IMR-90 (cell line): Measurements from ENCODE around the gene EVA1A. TPM values are rescaled to one million over a fixed set of nuclear protein-coding genes. Genes with fewer than 3 reads are reported as not detected.

Source experiments
- ATAC-seq: fragments of 200-7000 bp; cut with Tn5 transposase; 2 replicates; pipeline ENCODE4 v1.9.1; 2020; ENCODE audit warnings: low read depth, mild to moderate bottlenecking, moderate library complexity
- BruUV-seq: library from RNA; stranded (reverse); fragments of 400-500 nt; replicated peaks from 2 replicates; lab custom pipeline; 2021; lab: Mats Ljungman, UMichigan
- CTCF ChIA-PET: fragments of 300-600 bp; formaldehyde crosslinking; extraction: SDS; loops from one replicate; lab custom pipeline; 2021; ENCODE audit warnings: antibody characterized with exemption; lab: Yijun Ruan, JAX
- POLR2A ChIA-PET: fragments of 300-600 bp; sonication (Branson Sonifier 250); formaldehyde crosslinking; loops from one replicate; lab custom pipeline; 2022; ENCODE audit warnings: antibody characterized with exemption; ENCODE audit not compliant: unreplicated experiment; lab: Charles Lee
- DNase-seq: peaks from one replicate; pipeline ENCODE4 v3.0.0; 2013
- H2AFZ ChIP-seq: replicated peaks from 2 replicates; pipeline ENCODE3; 2013; ENCODE audit warnings: low read length, mild to moderate bottlenecking; ENCODE audit not compliant: poor library complexity
- H2AK5ac ChIP-seq: 2 replicates; pipeline ENCODE4 v1.6.1; 2013; ENCODE audit warnings: low read depth, low read length, inconsistent platforms
- H2AK9ac ChIP-seq: replicated peaks from 2 replicates; pipeline ENCODE3; 2013; ENCODE audit warnings: mild to moderate bottlenecking, low read depth, low read length, moderate library complexity; ENCODE audit not compliant: poor library complexity
- H2BK120ac ChIP-seq: 2 replicates; pipeline ENCODE4 v1.6.1; 2013; ENCODE audit warnings: low read depth, low read length, inconsistent platforms
- H2BK15ac ChIP-seq: 3 replicates; pipeline ENCODE4 v1.6.1; 2013; ENCODE audit warnings: low read depth, low read length, inconsistent platforms
- H2BK20ac ChIP-seq: 2 replicates; pipeline ENCODE4 v1.6.1; 2013; ENCODE audit warnings: low read depth, mild to moderate bottlenecking, inconsistent platforms, low read length, moderate library complexity
- H2BK5ac ChIP-seq: 2 replicates; pipeline ENCODE4 v1.6.1; 2013; ENCODE audit warnings: mild to moderate bottlenecking, low read depth, low read length, inconsistent platforms; ENCODE audit not compliant: poor library complexity, severe bottlenecking
- H3K14ac ChIP-seq: replicated peaks from 2 replicates; pipeline ENCODE4 v1.6.1; 2013; ENCODE audit warnings: low read depth, low read length, inconsistent platforms
- H3K18ac ChIP-seq: 2 replicates; pipeline ENCODE4 v1.6.1; 2013; ENCODE audit warnings: low read depth, low read length, control low read depth
- H3K23ac ChIP-seq: 2 replicates; pipeline ENCODE4 v1.6.1; 2013; ENCODE audit warnings: low read depth, low read length, inconsistent platforms
- H3K27ac ChIP-seq: 2 replicates; pipeline ENCODE4 v1.5.1; 2013; ENCODE audit warnings: mild to moderate bottlenecking, control low read depth, low read length; ENCODE audit not compliant: insufficient read depth
- H3K27me3 ChIP-seq: 2 replicates; pipeline ENCODE4 v1.6.1; 2013; ENCODE audit warnings: low read length; ENCODE audit not compliant: control insufficient read depth, insufficient read depth
- H3K36me3 ChIP-seq: 2 replicates; pipeline ENCODE4 v1.6.1; 2013; ENCODE audit warnings: low read length, mixed read lengths; ENCODE audit not compliant: control insufficient read depth, insufficient read depth
- H3K4ac ChIP-seq: 2 replicates; pipeline ENCODE4 v1.6.1; 2013; ENCODE audit warnings: low read depth, low read length, inconsistent platforms
- H3K4me1 ChIP-seq: 2 replicates; pipeline ENCODE4 v1.6.1; 2013; ENCODE audit warnings: low read length, mixed read lengths; ENCODE audit not compliant: control insufficient read depth, insufficient read depth
- H3K4me2 ChIP-seq: 2 replicates; pipeline ENCODE4 v1.6.1; 2013; ENCODE audit warnings: low read depth, mild to moderate bottlenecking, control low read depth, low read length, moderate library complexity
- H3K4me3 ChIP-seq: 2 replicates; pipeline ENCODE4 v1.5.1; 2013; ENCODE audit warnings: low read depth, mild to moderate bottlenecking, control low read depth, low read length, moderate library complexity; ENCODE audit not compliant: insufficient read depth
- H3K56ac ChIP-seq: 2 replicates; pipeline ENCODE4 v1.6.1; 2013; ENCODE audit warnings: low read length, inconsistent platforms; ENCODE audit not compliant: insufficient read depth; ENCODE audit errors: extremely low read depth
- H3K79me1 ChIP-seq, 2 experiments: 2 replicates each; pipeline ENCODE4 v1.6.1; 2013; ENCODE audit warnings: low read length in 2 of 2, inconsistent platforms in 1 of 2, low read depth in 1 of 2
- H3K9ac ChIP-seq: 2 replicates; pipeline ENCODE4 v1.6.1; 2013; ENCODE audit warnings: low read depth, low read length, control low read depth
- H3K9me1 ChIP-seq: 2 replicates; pipeline ENCODE4 v1.6.1; 2013; ENCODE audit warnings: low read length, inconsistent platforms; ENCODE audit not compliant: insufficient read depth
- H3K9me3 ChIP-seq: 2 replicates; pipeline ENCODE4 v1.6.1; 2013; ENCODE audit warnings: low read length; ENCODE audit not compliant: control insufficient read depth, insufficient read depth
- H4K20me1 ChIP-seq: 2 replicates; pipeline ENCODE4 v1.6.1; 2013; ENCODE audit warnings: low read length, inconsistent platforms; ENCODE audit not compliant: insufficient read depth
- H4K5ac ChIP-seq: 2 replicates; pipeline ENCODE4 v1.6.1; 2013; ENCODE audit warnings: mild to moderate bottlenecking, low read depth, low read length, control low read depth
- H4K8ac ChIP-seq, 2 experiments: 2 replicates each; pipeline ENCODE4 v1.6.1; 2013; ENCODE audit warnings: low read depth in 2 of 2, low read length in 2 of 2, control low read depth in 1 of 2, inconsistent platforms in 1 of 2
- H4K91ac ChIP-seq: 2 replicates; pipeline ENCODE4 v1.6.1; 2013; ENCODE audit warnings: low read depth, low read length, inconsistent platforms; ENCODE audit not compliant: insufficient read depth
- MAFK ChIP-seq: IDR thresholded peaks from 2 replicates; pipeline ENCODE4 v1.6.1; 2012; ENCODE audit warnings: low read depth, low read length, improper control_type of control experiment
- MAZ ChIP-seq: IDR thresholded peaks from 2 replicates; pipeline ENCODE4 v1.6.1; 2012; ENCODE audit warnings: low read depth, mild to moderate bottlenecking, low read length, improper control_type of control experiment, moderate library complexity, borderline replicate concordance
- MXI1 ChIP-seq: IDR thresholded peaks from 2 replicates; pipeline ENCODE4 v1.6.1; 2012; ENCODE audit warnings: low read depth, mild to moderate bottlenecking, low read length, moderate library complexity, borderline replicate concordance
- POLR2A ChIP-seq: IDR thresholded peaks from 2 replicates; pipeline ENCODE4 v1.6.1; 2012; ENCODE audit warnings: mild to moderate bottlenecking, low read depth, low read length
- RAD21 ChIP-seq: IDR thresholded peaks from 2 replicates; pipeline ENCODE4 v1.6.1; 2012; ENCODE audit warnings: low read length, improper control_type of control experiment
- RFX5 ChIP-seq: IDR thresholded peaks from 2 replicates; pipeline ENCODE4 v1.8.0; 2012; ENCODE audit warnings: low read depth, mild to moderate bottlenecking, low read length, moderate library complexity
- SMC3 ChIP-seq: fragments of 150-350 bp; IDR thresholded peaks from 2 replicates; pipeline ENCODE4 v1.6.1; 2016; ENCODE audit warnings: low read depth, mild to moderate bottlenecking, antibody characterized with exemption, low read length, moderate library complexity
- WGBS, 2 experiments: methylation state at CpG; one replicate each; pipeline versions ENCODE4 v1.1.5 to v1.1.7; 2013; ENCODE audit warnings: missing lambda C conversion rate in 2 of 2; ENCODE audit not compliant: insufficient read length in 1 of 2; ENCODE audit errors: extremely low coverage in 2 of 2; 5-methylcytosine and 5-hydroxymethylcytosine counted together
- dilution Hi-C: fragments of 300-500 bp; cut with HindIII; formaldehyde crosslinking; loops from one replicate; pipeline ENCODE4 v1.14.3; 2018; ENCODE audit warnings: low sequenced_read_pairs; ENCODE audit not compliant: unreplicated experiment
- in situ Hi-C: fragments of 300-500 bp; cut with MboI; formaldehyde crosslinking; loops from 3 replicates; pipeline ENCODE4 v1.14.3; 2019; ENCODE audit warnings: low sequenced_read_pairs, inconsistent platforms, mixed read lengths
- intact Hi-C: fragments of 100-400 bp; cut with micrococcal nuclease; formaldehyde crosslinking; loops from 2 replicates; pipeline ENCODE4 v1.10.0; 2022
- polyA plus RNA-seq, 3 experiments: library from polyadenylated mRNA; depleted of rRNA; stranded (reverse); fragments of >200 nt; gene quantifications; 2 replicates each; pipeline ENCODE4 v1.2.3, GENCODE V29; 2012; ENCODE audit warnings: low replicate concordance in 1 of 3
- total RNA-seq: library from RNA; depleted of rRNA; stranded (reverse); fragments of >200 nt; gene quantifications from 2 replicates; pipeline ENCODE4 v1.2.3, GENCODE V29; 2012
- TF ChIP-seq, protein P1 (sequence below): fragments of 150-350 bp; IDR thresholded peaks from 2 replicates; pipeline ENCODE4 v1.6.1; 2016; ENCODE audit warnings: low read depth, mild to moderate bottlenecking, low read length, moderate library complexity, borderline replicate concordance
- TF ChIP-seq, protein P2 (sequence below): conservative IDR thresholded peaks from 2 replicates; pipeline ENCODE4 v1.5.1; 2012; ENCODE audit warnings: mild to moderate bottlenecking, low read depth, low read length, improper control_type of control experiment

EVA1A gene
- total and polyA plus RNA-seq, 2 of the 4 experiments (the other 2 are of a cell fraction), result 54.5 to 93.7 TPM

DNA sequence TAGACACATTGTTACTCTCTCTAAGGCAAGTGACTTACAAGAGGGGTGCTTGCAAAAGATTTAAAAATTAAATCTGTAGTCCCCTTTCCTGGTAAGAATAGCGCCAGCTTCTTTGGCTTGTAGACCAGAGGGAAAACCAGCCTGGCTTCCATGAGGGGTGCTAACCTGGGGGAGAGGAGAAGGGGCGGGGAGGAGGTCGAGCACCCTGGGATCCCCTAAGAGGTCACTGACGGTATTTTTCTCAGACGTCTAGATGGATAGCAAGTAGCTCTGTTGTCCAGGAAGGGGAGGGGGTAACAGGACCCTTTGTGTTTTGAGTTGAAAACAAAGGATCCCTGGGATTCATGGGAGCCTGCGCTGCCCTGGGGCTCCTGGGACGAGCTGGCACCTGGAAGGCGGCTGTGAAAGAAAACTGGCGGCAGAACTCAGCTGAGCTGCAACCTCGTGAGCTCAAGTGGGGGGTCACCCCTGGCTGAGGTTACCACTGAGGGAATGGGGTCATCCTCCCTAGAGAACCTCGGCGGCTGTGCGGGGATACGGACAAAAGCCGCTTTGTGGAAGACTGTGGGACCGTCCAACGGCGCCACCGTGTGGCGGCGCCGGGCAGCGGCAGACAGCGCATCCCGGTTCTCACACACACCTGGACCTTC is 48.1 kb upstream of the EVA1A start:
- H3K36me3 ChIP-seq, result no peaks in the 10 kb centered on the region
- H3K4me1 ChIP-seq, result peaks cover 13% of the 10 kb centered on the region
- peak overlapping the region; percentile 42 for H4K91ac ChIP-seq
- dilution Hi-C loops, result no loop called here
- no peak overlapping the region for H4K5ac ChIP-seq
- POLR2A ChIA-PET, result no interaction called here
- CTCF ChIA-PET, result interaction anchor here (0.6 to 3.5 kb wide), 20 partner anchors 11 to 409 kb away, joined by 3 to 36 read pairs (median 4); partner anchors contain the start of gene TACR1
- H4K8ac ChIP-seq, result peak overlapping the region in 1 of 2 experiments; percentile 48; a peak in 1 of 4 replicates
- no peak overlapping the region; the same call in 1 of the 2 replicates for H3K9ac ChIP-seq
- H3K27me3 ChIP-seq, result peaks cover 24% of the 10 kb centered on the region
- TF ChIP-seq SMC3 (peak; percentile 98), MAZ (no peak; the same call in 1 of the 2 replicates), MAFK (no peak), RFX5 (no peak), MXI1 (no peak), RAD21 (peak; percentile 95), POLR2A (peak; percentile 34; the same call in 1 of the 2 replicates)
- TF ChIP-seq, protein P1, sequence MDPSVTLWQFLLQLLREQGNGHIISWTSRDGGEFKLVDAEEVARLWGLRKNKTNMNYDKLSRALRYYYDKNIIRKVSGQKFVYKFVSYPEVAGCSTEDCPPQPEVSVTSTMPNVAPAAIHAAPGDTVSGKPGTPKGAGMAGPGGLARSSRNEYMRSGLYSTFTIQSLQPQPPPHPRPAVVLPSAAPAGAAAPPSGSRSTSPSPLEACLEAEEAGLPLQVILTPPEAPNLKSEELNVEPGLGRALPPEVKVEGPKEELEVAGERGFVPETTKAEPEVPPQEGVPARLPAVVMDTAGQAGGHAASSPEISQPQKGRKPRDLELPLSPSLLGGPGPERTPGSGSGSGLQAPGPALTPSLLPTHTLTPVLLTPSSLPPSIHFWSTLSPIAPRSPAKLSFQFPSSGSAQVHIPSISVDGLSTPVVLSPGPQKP, result no peak
- TF ChIP-seq, protein P2, sequence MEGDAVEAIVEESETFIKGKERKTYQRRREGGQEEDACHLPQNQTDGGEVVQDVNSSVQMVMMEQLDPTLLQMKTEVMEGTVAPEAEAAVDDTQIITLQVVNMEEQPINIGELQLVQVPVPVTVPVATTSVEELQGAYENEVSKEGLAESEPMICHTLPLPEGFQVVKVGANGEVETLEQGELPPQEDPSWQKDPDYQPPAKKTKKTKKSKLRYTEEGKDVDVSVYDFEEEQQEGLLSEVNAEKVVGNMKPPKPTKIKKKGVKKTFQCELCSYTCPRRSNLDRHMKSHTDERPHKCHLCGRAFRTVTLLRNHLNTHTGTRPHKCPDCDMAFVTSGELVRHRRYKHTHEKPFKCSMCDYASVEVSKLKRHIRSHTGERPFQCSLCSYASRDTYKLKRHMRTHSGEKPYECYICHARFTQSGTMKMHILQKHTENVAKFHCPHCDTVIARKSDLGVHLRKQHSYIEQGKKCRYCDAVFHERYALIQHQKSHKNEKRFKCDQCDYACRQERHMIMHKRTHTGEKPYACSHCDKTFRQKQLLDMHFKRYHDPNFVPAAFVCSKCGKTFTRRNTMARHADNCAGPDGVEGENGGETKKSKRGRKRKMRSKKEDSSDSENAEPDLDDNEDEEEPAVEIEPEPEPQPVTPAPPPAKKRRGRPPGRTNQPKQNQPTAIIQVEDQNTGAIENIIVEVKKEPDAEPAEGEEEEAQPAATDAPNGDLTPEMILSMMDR, result peak; percentile 89
- peak overlapping the region; percentile 22; the same call in 1 of the 2 replicates for H3K4me3 ChIP-seq
- peak overlapping the region; percentile 52 for H3K4ac ChIP-seq
- 55% methylated on average over 4 of the region's 25 CpGs; no CpG with 5 or more reads in 1 of the 2 experiments for WGBS, 2 experiments
- ATAC-seq, result peak; percentile 67
- no peak overlapping the region for H2AK5ac ChIP-seq
- in situ Hi-C loops, result loop anchor here (5.0 to 25.0 kb wide), 5 partner anchors 47 to 922 kb away; partner anchors contain the start of gene EVA1A
- no peak overlapping the region for H3K18ac ChIP-seq
- no peak overlapping the region for H3K23ac ChIP-seq
- peak overlapping the region; percentile 59; the same call in 1 of the 2 replicates for H2BK20ac ChIP-seq
- H2BK120ac ChIP-seq, result peak overlapping the region; percentile 82
- H2AFZ ChIP-seq, result peak overlapping the region; percentile 92
- DNase-seq, result peak; percentile 47
- no peaks in the 10 kb centered on the region for H3K9me3 ChIP-seq
- H2BK15ac ChIP-seq, result peak overlapping the region; percentile 25; the same call in 1 of the 3 replicates
- intact Hi-C loops, result loop anchor here (1.0 to 5.0 kb wide), 3 partner anchors 144 to 692 kb away; partner anchors contain the start of gene TACR1
- H4K20me1 ChIP-seq, result no peaks in the 10 kb centered on the region
- no TSS peak for BruUV-seq
- peak overlapping the region; percentile 86 for H3K4me2 ChIP-seq
- H3K56ac ChIP-seq, result no peak overlapping the region
- H3K9me1 ChIP-seq, result peaks cover 19% of the 10 kb centered on the region
- H3K79me1 ChIP-seq, result peaks cover 0 to 15% of the 10 kb centered on the region in 2 experiments; a peak in 2 of 4 replicates
- H3K14ac ChIP-seq, result no peak overlapping the region
- no peak overlapping the region for H2BK5ac ChIP-seq
- no peak overlapping the region for H3K27ac ChIP-seq
- H2AK9ac ChIP-seq, result peak overlapping the region; percentile 17
